ENCODE results near the gene OCIAD2.
"Not testable (repeated sequence)": the region's sequence is repeated elsewhere in the genome, so short reads cannot be mapped to it uniquely, and the experiment has no call there.

Gene OCIAD2, protein sequence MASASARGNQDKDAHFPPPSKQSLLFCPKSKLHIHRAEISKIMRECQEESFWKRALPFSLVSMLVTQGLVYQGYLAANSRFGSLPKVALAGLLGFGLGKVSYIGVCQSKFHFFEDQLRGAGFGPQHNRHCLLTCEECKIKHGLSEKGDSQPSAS

DNA sequence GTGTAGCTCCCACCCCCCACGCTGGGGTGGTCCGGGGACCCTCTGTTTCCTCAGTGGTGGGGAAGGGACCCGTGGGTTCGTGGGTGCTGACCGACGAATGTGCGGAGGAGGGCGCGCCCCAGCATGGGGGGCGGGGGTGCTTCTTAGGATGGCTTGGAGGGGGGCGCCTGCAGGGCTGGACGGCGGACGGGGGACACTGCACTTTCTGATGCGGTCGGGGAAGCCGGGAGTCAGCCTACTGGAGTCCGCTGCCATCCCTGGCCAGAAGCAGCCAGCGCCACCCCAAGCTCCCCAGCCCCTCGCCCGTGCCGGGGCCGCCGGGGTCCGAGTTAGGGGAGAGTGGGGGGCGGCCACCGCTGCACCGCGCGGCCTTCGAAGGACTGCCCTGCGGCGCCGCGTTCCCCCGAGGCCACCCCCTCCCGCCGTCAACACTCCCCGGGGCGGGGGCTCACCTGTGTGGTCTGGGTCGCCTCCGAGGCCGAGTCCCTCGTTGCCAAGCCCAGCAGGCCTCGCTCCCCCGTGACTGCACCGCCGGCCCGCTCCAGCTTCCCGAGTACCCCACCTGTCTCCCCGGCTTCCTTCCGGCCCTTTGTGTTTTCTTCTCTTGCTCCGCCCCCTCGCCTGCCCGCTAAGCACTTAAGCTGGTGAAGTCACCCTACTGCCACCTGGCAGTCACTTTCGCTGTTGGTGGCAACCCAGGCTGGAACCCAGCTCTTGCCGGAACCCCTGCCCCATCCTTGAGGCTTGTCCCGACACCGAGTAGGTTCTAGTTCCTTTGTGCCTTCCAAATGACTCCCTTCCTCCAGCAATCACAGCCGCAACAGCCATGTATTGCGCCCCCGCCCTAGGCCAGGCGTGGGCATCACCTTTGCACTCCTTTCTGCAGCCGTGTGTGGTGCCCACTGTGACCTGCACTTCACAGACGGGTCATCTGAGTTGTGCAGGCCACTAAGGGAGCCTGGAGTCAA is at the start of gene OCIAD2:
TSS of gene OCIAD2 (minus strand) at position 569 of the 968 bp plus-strand sequence. CDS start 2,225 bp downstream, outside the sequence.
- DNase-seq = peak; percentile 86

DNA sequence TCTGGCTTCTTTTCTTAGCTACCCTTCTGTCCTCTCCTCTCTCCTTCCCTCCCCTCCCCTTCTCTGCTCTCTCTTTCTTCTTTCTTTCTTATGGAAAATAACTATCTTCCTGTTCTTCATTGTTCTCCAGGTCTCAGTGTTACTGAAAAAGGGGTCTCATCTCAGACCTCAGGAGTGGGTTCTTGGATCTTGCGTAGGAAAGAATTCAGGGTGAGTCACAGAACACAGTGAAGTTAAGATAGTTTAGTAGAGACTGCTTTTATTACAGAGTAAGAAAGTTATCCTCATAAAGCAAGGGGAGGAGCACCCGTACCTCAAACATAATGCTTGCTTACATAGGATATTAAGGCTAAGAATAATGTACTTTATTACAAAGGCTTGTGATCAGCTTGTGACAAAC is 47.7 kb upstream of the OCIAD2 start:
- DNase-seq = no peak

DNA sequence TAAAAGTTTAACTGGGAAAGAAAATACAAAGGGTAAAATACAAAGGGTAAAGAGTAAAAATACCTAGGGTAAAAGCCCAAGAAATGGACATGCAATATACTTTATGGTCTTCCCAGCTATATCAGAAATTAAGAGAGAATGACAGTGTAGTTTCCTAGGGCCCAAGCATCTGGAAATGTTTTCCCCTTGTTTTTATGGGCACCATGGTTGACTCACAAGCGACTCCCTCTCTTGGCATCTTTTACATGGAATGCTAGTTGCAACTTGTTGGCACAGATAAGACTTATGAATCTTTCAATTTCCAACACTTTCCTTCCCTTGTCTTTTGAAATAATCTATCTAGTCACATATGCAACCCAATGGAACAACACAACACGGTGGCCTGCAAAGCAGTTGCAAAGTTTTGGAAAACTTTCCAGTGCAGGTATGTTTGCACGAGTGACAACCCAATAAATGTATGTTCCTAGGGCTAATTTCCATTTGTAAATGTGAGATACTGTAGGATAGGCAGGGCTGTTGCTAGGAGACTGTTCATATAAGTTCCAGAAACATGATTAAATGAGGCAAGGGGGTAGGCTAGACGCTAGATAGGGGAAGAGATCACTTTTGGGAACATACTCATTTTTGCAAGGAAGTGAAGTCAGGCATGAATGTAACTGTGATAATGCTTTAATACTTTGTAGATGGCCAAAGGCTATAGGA is 43.1 kb upstream of the OCIAD2 start:
- DNase-seq = no peak

DNA sequence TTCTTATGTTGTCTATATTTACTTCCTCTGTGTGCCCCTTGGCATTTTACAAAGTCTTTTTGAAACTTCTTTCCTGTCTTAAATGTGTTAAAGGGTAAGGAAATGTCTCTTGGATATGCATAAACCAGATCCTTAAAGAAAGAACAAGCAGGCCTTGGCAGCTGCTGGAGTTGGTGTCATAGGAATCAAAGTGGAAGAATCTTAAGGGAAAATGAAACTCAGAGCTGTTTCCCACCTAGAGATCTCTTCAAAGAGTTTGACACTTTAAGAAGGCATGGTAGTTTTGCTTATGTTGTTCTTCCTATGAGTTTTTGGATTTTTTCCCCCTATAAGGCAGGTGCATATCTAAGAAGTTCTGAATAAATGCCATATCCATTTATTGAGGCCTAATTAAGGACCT is 42.5 kb upstream of the OCIAD2 start:
- no peak for DNase-seq

DNA sequence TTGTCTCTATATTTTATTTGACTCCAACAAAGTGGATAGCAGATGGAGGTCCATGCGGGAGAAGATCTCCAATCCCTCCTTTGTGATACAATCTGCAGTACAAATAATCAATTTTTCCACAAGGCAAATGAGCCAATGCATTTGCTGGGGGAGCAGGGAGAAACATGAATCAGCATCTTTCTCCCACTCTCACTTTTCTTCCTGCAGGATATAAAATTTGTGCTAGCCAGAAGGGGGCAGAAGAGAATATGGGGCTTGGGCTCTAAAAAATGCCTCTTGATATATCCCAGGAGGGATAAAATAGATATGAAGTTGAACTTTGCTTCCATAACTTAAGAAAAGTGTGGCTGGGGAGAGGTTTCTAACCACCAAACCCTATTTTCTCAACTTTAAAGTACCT is 41.2 kb upstream of the OCIAD2 start:
- no peak for DNase-seq

DNA sequence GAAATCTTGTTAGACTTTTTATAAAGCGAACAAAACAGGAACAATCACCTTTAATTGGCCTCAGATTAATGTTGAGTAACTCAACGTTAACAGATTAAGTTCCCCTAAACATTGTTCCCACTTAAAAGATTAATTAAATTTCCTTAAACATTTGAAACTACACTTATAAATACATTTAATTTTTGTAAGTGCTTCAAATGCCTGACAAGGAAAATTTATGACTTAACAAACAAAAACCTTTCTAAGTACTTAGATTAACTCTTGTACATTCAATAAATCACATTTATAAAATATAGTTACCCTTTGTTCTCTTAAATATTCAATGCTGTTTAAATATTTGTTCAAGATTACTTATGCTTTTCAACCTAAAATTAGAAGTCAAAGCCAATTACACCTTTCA is 39.4 kb upstream of the OCIAD2 start:
- no peak for DNase-seq

DNA sequence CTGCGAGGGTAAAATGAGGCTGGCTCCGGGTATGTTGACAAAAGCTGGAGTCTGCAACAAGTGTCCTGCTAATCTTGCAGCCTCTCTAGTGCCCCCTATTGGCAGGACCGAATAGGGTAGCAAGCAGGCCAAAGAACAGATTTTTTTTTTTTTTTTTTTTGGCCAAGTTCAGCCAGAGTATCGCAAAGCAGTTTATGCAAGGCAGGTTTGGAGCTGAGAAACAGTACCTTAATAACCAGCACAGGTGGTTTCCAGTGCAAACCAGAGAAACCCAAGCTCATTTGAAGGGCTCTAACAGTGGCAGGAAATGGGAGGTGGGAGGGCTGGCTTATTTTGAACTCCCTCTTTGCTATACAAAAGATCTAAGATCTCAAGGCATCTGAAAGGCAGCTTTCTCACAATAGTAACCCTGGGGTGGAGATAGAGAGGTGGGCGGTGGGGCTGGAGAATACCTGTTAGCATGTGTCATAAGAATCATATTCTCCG is 38.2 kb upstream of the OCIAD2 start:
- DNase-seq = peak; percentile 12

DNA sequence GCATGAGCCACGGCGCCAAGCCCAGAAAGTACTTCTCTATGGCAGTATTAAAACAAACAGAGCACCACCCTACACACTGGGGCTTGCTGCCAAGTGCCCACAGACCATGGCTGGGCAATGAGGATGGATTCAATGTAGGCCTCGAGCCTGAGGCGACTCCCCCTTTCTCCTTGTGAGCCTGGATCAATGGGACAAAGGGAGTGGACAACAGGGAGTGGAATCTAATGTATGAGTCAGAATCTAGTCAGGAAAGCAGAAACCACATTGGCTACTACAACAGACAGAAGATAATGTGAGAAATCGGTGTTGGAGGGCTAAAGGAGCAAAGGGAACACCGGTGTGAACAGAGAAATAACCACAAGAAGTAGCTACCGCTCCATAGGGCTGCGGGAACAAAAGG is 37.7 kb upstream of the OCIAD2 start:
- DNase-seq = no peak

DNA sequence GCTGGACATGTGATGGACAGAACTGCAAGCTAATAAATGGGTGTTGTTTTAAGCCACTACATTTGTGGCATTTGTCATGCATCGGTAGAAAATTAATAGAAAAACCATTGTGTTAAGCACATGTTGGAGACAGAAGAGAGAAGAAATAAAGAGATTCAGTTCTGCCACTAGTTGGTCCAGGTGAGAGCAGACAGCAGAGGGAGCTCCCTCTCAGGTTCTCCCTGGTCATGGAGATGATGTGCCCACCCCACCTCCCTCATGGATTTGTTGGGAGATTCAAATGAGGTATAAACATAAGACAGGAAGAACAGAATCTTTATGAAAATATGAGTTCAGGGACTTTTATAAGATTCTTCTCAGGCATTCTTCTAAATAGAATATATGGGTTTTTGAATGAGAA is 36.8 kb upstream of the OCIAD2 start:
- DNase-seq = no peak

DNA sequence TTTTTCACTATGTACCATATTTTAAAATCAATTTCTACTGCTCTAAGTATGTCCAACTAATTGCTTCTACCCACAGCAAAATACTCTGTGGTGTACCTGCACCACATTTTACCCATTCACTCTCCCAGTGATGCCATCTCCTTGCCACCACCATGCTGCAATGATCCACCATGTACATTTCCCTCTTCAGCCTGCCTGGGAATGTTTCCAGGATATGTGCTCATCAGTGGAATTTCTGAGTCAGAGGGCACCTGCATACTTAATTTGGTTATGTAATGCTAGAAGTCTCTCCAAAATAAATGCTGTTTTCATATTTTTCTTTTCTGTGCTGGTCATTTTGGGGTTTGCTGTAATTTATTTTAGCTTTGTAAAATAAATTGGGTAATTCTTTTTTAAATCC is 33.2 kb upstream of the OCIAD2 start:
- DNase-seq = no peak

DNA sequence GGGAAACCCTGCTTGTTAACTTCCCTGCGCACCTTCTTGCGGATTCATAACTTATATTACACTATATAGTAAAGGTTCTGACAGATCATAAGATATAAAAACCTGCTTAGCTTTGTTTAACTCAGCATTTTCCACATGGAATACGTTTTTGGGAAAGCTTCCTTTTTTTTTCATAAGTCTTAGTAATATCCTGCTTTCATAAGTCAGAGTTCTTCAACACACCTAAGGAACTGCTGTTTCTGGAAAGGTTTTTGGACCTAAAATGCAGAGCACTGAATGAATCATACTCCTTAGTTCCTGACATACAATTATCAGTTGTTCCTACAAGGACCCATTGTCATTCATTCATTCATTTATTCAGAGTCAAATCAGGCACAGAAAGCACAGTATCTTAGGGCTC is 32.3 kb upstream of the OCIAD2 start:
- DNase-seq = no peak

DNA sequence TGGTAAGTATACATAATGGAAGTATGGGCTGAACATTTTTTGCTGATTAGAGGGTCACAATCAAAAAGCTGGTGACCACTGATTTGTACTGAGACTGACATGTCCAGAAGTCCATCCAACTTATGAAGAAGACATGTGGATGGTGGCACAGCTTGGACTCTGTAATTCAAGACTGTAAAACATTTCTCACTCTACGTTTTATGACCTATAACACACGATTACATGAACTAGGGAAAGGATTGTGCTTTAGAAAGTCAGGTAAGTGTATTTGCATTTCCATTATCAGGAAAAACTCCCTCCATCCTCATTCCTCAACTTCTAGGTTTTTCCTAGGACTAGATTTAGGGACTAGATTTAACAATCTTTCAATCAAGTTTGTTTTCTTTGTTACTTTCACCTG is 30.5 kb upstream of the OCIAD2 start:
- DNase-seq = no peak

DNA sequence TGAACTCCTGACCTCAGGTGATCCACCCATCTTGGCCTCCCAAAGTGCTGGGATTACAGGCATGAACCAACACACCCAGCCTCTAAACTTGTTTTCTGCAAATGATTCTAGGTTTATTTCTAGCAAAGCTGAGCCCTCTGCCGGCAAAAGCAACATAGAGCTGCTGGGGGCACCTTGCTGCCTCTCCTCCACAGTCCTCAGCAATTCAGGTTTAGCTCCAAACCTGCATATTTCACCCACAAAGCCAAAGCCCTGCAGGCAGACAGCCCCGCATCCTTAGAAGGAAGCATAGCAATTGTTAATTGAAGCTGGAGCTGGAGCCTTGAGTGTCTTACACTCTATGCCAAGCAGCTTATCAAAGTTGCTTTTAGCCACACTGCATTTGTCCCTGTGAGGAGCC is 24.9 kb upstream of the OCIAD2 start:
- DNase-seq = no peak

DNA sequence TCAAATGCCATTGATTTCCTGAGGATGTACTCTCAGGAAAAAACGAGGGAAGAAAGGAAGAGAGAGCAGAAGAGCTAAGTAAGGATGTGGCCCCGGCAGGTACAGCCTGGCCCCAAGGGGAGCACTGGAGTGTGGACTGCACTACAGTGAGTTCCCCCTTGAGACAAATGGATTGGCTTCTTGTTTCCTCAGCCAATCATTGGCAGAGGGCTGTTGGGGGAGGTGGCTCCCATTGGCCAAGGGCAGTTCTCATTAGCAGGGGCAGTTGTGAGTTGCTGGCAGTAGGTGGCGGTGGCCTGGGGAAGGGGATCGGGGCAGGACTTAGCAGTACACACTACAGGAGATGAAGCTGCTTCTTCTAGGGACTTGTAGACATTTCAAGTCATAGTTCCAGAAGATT is 24.1 kb upstream of the OCIAD2 start:
- DNase-seq = no peak

DNA sequence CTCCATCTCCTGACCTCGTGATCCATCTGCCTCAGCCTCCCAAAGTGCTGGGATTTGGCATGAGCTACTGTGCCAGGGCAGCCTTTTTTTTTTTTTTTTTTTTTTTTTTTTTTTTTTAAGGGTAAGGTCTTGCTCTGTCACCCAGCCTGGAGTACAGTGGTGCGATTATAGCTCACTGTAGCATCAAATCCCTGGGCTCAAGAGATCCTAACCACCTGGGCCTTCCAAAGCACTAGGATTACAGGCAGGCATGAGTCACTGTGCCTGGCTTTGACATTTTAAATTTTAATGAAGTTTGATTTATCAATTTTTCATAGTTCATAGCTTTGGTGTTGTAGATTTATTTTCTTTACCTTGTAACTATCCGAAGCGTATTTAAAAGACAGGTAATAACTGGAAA is 17.8 kb upstream of the OCIAD2 start:
- no peak for DNase-seq

DNA sequence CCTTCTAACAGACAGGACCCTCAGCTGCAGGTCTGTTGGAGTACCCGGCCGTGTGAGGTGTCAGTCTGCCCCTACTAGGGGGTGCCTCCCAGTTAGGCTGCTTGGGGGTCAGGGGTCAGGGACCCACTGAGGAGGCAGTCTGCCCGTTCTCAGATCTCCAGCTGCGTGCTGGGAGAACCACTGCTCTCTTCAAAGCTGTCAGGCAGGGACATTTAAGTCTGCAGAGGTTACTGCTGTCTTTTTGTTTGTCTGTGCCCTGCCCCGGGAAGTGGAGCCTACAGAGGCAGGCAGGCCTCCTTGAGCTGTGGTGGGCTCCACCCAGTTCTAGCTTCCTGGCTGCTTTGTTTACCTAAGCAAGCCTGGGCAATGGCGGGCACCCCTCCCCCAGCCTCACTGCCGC is 16.5 kb upstream of the OCIAD2 start:
- not testable (repeated sequence) for DNase-seq

DNA sequence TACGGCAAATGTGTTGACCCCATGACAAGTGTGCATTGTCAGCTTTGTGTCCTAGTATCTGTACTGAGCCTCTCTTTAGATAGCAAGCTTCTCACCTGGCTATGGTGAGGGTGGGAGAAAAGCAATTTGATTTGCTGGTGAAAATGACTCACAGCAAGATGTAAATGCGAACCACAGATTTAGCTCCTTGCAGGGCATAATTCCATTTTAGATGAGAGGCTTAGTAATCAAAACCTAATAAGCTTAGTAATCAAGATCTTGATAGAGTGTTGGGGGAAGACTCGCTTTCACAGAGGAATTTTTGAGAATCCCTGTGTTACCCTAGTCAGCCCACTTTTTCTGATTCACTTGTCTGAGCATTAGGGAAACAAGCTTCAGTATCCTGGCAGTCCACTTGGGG is 7.7 kb upstream of the OCIAD2 start:
- DNase-seq = no peak

DNA sequence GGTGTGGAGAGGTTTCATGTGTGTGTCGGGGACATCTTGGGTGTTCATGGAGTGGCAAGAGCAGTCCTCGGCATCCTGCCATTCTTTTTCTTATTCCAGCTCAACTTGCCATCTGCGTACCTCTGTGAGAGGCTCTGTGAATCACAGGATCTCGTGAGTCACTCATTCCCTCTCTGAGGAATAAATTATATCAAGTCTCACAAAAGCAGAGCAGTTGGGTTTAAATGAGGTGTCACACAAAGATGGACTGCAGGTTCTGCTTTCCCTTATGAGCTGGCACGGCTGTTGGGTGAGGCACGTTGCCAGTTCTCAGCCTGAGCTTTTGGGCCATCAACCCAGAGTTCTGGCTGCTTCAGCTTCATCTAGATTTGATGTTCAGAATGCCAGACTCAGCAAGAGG is 6.8 kb upstream of the OCIAD2 start:
- DNase-seq = no peak

DNA sequence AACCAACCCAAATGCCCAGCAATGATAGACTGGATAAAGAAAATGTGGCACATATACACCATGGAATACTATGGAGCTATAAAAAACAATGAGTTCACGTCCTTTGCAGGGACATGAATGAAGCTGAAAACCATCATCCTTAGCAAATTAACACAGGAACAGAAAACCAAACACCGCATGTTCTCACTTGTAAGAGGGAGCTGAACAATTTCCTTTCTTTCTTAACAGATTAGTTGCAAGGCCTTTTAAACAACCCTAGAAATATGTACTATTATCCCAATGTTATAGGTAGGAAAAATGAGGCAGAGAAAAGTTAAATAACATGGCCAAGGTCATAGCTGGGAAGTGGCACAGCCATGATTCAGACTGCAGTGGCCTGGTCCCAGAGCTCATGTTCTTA is 5.8 kb upstream of the OCIAD2 start:
- DNase-seq = no peak

DNA sequence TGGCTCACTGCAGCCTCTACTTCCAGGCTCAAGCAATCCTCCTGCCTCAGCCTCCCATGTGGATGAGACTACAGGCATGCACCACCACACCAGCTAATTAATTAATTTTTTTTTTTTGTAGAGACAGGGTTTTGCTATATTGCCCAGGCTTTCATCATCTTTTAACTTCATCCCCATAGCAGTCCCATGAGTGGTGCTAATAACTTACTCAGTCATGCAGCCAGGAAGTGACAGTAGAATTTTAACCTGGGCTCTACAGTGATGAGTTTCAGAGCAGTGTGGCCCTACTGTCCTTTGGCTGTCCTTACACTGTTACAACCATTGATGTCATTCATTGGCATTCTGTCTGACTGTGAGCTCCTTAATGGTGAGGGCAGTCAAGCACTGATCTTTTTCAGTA is 3.9 kb upstream of the OCIAD2 start:
- no peak for DNase-seq

DNA sequence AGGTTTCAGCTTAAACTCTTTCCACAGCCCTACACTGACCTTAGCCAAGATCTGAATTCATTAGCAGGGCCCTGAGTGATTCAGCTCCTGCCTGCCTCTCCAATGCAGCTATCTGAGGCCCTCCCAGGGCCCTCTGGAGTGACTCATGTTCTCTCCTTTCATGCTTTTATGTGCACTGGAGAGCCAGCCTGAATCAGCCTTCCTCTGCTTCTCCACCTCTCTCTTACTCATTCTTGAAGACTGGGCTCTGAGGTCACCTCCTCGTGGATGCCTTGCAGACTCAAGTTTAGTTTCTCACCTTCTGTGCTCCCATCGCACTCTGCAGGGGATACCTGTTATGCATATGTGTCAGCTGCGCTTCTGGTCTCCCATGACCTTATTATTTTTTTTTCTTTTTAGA is 3.1 kb upstream of the OCIAD2 start:
- DNase-seq = peak; percentile 11

DNA sequence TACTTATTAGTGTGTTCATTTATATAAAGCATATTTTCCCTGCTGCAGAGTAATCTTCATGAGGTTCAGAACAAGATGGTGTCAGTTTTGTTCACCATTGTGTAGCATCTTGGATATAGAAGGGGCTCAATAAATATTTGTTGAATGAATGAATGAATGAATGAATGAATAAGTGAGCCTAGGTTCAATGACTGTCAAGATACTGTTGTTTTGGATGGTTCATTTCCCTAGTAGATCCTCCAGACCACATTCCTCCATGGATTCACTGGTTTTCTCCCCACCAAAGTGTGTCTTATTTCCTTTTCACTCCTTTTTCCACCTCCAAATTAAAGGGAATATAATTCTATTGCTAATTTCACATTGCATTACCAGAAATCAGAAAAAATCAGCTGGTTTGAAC is 2.1 kb upstream of the OCIAD2 start:
- DNase-seq = no peak

DNA sequence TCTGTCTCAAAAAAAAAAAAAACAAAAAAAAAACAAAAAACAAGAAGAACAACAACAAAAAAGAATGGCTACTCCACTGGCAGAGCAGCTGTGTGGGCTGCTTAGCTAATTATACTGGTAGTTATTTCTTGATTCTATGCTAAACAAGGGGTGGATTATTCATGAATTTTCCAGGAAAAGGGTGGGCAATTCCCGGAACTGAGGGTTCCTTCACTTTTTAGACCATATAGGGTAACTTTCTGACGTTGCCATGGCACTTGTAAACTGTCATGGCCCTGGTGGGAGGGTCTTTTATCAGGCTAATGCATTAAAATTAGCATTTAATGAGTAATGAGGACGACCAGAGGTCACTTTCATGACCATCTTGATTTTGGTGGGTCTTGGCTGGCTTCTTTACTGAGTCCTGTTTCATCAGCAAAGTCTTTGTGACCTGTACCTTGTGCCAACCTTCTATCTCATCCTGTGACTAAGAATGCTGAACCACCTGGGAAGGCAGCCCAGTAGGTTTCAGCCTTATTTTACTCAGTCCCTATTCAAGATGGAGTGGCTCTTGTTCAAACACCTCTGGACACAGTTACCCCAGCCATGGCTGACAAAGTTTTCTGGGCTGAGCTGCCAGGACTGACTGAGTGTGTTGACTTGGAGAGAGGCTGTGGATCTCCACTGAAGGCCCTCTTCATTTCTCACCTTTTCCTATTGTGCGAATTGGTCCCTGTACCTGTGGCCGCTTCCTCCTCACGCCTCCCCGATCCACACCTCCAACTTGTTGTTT is 1.3 kb upstream of the OCIAD2 start:
- DNase-seq = no peak
